Stimulated activated CD8-positive, alpha-beta memory T cell treated with anti-CD3 and anti-CD28 coated beads, Interleukin-12 subunit alpha, Interleukin-12 subunit beta, amount 100 ng/mL, for 24 hours (primary cell): Measurements from ENCODE around the gene RFTN1.

Experiments used
- DNase-seq: peaks from one replicate; pipeline ENCODE4 v3.0.0-alpha.2; 2020; ENCODE audit errors: extremely low read depth

RFTN1 gene

DNA sequence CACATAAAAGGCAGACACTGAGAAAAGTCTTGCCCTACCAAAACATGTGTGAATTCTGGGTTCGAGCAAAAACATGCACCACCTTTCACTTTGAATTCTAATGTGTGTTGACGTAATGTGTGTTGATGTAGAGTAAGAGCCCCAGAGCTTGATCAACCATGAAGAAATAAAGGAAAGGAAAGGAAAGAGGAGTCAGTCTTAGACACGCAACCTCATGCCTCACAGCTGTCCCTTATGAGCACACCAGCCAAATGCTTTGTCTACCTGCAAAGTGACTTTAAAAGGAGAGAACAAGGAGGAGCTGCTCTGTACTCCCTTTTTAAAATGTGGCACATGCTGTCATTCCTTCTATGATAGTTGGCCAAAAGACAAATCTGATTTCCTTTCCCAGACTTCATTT, 80.8 kb downstream of the RFTN1 start:
- no peak for DNase-seq

DNA sequence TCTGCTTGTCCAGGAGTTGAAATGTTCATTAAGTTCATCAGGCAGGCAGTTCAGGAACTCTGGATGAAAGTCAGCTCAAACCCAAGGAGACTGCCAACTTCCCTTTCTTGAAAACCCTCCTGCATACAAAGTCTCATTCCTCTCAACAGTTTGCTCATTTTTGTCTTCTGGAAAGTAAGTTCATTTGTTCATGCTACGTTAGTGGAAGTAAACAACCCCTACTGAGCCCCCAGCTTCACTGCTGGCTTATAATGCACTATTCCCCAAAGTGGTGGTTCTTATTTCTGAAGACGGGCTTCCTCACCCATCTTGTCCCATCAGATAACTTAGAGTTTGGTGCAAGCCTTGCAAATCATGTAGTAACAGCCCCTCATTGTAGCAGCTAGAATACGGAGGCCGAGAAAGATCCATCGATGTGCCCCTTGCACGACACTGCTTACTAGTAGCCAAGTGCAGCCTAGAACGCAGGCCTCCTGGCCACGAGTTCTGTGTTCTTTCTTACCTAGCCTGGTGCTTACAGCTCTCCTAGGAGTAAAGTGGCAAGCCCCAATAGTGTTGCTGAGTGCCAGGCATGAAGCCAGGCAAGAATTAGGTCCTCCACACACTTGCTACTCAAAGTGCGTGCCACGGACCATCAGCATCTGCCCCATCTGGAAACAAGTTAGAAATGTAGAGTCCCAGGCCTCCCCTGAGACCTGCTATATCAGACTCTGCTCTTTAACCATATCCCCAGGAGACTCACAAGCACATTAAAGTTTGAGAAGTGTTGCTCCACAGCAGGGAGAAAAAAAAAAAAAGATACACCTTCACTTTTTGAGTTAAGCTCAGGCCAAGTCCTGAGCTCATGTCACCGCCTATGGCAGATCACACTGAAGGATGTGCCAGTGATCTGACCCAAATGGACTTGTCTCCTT, 82.5 kb downstream of the RFTN1 start:
- DNase-seq: no peak

DNA sequence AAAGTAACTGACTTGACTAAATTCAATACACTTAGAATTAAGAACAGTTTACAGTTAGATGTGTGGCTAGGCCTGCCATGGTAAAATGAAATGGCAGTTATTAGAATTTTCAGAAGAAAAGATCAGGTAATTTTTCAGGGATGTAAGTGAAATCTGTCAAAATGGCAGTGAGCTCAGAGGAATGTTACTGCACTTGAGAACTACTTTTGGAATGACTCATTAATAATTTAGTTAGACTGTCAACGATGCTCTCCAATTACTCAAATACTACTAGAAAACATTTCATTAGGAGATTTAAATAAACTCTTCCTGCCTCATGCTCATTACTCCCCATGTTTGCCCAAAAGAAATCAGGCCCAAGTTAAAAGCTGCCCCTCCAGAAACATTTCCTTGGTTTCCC, 84.4 kb downstream of the RFTN1 start:
- DNase-seq: no peak

DNA sequence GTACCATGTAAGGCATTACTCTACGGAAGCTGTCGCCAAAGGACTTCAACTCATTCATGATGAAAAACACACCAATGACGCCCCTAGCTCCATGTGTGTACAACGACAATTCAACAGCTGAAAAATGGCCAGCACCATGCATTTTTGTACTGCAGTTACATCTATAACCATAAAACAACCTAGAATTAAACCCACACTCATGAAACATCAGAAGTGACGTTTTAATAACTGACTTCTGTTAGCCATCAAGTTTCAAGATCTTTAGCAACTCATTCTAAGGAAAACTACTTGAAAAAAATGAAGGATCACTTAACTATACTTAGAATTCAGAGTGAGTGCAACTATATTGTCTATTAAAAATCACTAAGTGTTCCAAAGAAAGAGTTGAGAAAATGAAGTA, 84.9 kb downstream of the RFTN1 start:
- no peak for DNase-seq

DNA sequence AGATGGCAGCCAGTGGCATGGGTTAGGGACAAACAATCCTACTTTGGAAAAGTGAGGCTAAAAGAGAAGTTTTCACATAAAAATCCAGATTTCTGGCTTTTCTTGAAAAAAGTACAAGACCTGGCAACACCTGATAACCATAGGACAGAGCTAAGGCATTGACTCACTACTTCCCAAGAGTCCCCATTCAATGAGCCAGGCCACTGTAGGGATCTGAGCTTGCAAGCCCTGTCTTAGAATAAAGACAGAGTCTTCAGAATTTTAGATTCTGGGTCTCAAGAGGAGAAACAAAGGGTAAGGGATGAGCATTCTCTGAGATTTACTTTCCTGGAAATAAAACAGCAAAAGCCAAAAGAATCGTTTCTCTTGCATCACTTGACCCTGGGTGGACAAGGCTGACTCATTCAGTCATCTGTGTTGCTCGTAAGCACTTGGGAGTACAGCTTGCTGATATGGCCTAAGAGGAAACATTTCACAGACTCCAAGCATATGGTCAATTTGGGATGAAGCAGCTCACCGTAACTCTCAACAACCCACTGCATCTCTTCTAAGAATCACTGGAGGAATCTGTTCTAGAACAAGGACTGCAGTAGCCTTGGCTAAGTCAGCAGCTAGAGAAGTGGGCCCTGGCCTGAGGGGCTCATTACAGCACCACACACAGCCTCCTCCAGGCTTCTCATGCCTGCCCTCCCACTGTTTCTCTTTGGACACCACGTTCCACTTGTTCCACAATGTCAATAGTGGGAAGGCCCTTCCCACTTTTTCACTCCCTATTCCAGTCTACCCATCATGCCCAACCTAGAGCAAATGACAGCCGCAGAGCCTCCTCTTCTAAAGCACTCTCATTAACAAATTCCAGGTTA, 86.2 kb downstream of the RFTN1 start:
- no peak for DNase-seq

DNA sequence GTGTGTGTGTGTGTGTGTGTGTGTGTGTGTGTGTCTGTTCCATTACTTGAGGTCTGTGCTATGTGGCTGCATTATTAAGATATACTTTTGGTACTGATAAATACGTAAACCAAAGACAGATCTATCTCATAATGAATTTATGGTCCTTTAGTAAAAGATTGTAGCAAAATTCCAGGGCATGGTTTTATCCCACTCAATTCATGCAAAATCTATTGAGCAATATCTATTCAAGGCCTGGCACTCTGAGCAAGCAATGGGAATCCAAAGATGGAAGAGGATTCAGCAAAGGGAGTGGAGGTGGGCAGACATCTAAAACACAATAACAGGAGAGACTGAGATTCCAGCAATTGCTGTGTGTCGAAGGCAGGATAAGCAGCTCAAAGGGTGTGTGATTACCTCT, 86.8 kb downstream of the RFTN1 start:
- DNase-seq: no peak

DNA sequence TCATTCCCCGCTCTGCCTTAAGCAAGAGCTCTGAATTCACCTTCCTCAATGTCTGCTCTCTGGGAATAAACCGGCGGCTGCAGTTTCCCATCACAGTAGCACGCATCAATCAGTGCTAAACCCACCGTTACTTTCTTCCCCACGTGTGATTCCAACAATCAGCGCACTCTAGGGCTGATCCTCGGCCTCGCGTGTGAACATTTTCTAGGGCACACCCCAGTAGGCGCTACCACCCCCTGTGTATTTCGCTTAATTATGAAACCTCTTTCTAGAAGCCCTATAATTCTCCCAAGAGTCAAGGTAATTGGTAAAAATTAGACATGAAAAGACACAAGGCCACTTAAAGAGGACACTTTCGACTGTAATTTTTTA, 87.5 kb downstream of the RFTN1 start:
- no peak for DNase-seq

DNA sequence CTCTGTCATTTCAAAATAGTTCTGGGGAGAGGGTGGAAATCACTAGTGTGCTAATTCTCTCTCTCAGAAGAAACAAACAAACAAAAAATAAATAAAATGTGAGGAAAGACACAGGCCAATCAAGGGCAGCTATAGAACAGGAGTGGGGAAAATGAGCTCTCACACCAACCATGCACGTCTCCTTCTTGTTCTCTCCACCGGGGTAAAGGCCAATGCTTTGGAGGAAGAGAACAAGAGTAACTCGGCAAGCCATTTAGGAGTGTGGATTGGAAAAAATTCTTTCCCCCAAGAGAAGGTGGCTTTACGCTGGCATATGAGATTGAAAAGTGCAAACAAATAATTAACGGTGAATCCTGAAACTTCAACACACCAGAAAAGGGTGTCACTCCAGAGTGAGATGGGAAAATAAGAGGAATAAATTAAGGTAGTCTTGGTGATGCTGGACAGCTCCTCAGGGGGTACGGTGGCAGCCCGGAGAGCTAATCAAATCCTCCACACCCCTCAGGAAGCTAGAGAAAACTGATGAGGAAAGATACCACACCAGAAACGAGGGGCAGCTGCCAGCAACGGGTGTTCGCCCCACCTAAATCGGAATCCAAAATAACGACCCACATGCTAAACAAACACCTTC, 88.0 kb downstream of the RFTN1 start:
- no peak for DNase-seq

DNA sequence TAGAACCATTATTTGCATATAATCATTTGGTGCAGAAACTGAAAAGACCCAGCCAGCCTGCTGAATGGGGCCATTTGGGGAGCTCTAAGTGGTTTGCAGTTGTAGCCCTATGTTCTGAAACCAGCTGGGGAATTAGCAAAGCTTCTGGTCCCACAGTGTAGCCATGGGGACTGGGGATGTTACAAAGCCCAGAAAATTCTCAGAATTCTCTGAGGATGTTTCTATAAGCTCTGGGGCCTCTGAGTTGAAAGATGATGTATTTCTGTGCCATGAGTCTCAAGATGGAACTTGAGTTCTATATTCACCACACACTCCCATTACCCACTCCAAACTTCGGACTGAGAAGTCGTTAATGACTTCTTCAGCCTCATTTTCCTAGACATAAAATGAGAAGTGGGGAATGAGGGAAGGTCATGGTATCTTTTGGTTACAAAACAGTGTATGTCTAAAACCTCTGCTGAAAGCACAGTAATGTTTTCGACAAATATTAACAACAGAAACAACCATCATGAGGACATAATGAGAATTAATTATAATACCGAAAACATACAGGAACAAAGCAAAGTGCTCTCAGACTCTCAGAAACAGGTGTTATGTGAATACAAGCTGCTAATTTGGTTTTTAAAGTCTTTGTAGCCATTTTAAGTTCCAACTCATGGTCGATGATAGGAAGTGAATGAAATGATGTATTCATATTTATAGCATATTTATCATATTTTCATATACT, 89.4 kb downstream of the RFTN1 start:
- no peak for DNase-seq

DNA sequence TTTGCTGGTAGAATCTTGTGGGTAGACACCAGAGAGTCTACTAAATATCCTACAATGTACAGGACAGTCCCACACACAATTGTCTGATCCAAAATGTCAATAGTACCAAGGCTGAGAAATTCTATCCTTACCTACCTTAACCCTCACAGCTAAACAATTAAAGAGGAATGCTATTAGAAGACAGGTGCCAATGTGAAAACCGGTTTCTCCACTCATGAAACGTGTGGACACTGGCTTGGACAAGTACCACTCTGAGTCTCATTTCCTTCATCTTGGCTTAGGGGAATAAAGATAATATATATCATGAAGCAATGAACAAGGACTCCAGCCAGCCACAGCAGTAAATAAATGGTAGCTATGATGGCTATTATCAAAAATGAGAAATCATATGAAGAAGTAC, 90.2 kb downstream of the RFTN1 start:
- DNase-seq: no peak

DNA sequence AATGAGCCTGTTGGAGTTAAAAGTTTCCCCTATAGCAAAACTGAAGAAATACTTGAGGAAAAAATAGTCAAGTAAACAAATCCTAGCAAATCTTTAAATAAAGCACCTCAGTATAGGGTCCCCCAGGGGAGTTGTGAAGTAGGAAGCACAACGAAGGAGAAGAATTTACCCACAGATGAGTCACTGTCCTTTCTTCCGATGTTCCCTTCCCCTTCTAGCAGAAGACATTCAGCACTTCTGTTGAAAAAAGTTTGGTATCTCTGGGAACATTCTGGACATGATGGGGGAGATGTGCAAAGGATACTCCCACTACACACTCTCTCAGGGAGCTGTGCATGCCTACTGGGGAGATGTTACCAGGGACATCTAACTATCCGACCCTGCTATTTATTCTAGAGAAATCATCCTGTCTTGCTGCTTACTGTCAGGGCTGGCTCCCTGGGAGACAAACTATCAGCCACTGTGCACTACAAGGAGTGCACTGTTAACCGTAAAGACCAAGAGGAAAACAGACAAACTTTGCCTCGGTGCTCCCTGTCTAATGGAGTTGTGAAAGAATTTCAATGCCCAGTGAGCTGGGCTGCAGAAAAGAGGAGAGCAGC, 93.8 kb downstream of the RFTN1 start:
- no peak for DNase-seq

DNA sequence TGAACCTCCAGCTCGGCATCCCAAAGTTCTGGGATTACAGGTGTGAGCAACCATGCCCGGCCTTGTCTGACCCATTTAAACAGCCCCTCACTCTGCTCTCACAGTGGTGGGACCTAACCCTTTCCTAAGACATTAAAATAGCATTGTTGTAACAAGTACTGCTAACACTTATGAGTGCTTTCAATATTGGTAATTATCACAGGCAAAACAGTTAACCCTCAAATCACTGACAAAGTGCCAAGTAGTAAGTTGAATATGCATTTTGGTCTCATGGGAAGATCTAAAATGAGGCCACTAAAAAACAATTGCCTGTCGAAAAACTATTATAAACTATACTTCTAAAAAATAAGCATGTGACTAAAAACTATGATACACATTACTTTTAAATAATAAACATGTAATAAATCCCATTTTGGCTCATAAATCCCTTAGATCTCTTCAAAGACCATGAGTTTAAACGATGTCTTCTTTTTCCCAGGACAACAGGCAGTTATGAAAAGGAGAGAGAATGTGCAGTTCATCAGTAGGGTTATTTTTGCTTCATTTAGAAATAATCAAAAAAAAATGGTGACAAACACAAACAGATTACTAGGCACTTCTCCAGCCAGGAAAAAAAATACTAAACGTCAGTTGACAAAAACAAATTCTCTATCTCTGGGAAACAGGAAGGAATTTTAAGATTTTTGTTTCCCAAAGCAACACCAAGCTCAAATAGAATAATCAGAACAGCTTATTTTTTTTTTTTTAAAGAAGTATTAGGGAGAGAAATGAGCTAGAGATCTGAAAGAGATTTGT, 95.4 kb downstream of the RFTN1 start:
- DNase-seq: no peak

DNA sequence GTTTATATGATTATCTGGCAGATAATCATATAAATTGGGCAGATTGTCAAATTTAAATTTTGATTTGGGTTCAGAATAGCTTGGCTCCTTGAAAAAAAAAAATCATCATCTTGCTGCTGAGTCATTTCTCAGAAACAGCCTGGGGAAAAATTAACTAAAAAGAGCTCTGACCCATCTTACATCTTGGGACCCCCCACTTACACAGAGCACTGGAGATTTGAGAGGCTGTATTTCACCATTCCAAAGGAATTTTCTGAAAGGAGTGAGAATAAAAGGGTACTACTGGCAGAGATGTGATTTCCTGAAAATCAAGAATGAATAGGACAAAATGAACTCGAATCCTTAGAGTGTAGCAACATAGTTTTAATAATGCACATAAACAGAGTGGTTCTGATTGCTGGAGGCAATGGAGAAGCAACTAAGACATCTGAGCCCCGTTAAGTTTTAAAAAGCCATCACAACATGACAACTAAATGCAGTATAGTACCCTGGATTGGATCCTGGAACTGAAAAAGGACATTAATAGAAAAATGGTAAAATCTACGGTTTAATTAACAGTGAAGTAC, 97.5 kb downstream of the RFTN1 start:
- no peak for DNase-seq

DNA sequence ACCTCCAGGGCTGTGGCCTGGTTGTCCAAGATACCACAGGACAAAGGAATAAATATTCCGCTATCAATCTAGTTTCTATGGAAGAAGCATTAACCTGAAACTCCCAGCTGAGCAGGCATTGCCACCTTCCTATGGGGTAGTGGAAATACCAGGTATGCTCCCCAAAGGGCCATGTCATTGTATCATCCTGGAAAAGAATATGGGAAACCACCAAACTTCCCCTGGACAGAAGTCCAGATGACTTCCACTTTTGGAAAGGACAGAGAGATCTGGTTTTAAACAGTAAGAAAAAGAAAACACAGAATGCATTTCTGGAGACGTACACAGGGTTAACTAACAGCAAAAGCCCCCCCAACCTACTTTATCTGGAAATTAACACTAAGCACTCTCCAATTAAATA, 100.2 kb downstream of the RFTN1 start:
- no peak for DNase-seq

DNA sequence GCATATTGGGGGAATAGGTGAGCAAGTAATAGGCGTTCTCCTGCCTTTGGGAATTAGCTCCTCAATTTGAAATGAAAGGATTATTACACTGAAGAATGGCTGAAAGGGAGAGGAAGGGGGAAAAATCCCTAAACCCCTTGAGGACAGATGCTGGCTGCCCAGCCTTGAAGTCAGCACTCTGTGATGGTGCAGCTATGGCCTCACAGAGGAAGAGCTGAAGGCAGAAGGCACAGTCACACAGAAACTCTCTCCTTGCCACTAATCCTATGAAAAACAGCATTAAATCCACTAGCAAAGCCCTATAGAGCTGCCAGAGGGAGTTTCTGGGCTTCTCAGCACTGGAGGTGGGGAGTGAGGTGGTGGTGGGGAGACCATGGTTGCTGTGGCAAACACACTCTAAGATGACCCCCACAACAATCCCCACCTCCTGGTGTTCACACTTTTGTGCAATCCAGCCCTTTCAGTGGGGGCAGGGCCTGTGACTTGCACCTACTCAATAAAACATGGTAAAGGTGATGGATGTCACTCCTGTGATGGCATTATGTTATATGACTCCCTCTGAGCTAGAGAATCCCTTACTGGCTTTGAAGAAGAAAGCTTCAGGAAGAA, 101.2 kb downstream of the RFTN1 start:
- no peak for DNase-seq

DNA sequence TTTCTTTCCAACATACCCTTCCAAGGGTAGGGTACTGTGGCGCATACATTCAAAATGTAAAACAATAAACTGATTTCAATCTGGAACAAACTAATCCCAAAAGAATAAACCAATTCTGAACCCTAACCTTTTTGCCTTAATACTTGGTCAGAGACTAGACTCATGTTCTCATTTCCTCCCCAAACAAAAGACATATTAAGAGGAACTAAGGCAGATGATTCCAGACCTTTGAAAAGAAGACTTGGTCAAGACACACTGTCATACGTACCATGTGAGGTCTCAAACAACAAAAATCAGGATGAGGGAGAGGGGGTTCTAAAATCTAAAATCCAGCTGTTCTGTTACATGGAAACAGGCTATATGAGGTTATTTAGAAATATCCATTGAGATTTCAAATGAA, 102.1 kb downstream of the RFTN1 start:
- DNase-seq: no peak

DNA sequence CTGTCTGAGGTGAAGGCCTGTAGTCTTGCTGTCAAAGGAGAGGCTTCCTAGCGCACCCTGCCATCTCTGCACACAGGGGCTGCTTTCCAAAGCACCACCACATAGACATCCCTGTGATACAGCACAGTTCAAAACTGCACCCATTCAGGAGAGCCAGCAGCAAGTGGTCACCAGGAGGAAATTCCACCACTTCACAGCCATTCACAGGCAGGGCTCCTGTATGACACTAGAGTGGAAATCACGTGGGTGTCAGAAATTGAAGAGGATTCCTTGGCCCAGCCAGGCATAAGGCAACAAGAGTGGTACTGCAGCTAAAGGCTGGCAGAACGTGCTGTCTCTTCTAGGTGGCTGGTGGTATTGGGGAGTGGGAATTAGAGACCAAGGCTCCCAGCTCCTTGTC, 102.8 kb downstream of the RFTN1 start:
- DNase-seq: no peak

DNA sequence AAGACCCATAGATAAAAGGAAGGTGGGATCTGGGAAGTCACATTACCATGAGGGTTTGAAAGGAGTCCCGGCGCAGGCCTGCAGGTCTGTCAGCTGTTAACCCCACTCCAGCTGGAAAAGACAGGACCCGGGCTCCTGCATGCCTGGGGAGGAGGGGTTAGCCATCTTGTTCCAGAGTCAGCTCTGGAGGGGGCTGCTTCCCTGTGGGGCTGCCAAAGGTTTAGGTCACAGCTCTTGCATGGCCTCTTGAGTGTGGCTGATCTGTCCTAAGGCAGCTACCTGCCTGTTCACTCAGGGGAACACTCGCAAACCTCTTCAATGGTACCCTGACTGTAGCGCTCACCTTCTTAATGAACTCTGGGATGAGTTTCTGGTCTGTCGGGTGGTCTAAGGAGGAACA, 104.5 kb downstream of the RFTN1 start:
- DNase-seq: no peak

DNA sequence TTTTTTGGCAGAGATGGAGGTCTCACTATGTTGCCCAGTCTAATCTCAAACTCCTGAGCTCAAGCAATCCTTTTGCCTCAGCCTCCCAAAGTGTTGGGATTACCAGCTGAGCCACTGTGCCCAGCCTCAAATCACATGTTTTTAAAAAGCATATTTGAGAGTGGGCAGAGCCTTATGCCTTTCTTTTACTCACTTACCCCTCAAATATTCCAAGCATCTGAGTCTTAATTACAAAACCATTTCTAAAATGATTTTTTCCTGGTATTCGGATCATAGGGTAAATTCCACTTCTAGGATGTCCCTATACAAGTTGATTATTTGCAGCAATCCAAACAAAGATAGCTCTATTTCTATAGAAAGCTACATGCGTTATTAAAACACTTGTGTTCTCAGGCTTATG, 106.1 kb downstream of the RFTN1 start:
- no peak for DNase-seq

DNA sequence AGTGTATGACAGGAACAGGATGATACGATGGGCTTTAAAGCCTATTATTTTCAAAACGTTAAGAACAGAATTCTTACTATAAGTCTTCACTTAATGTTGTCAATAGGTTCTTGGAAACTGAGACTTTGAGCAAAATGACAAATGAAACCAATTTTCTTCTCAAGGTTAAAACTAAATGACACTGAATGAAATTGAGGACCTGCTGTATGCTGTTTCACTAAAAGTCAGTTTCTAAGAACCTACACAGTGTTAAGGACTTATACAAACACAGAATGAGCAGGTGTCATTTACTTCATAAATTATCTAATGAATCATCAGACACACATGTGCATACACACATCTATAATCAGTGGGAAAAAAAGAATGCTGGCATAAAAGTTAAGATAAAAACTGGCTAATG, 106.9 kb downstream of the RFTN1 start:
- DNase-seq: no peak
